Astrocyte of the spinal cord (primary cell): ENCODE measurements around the gene PFDN6.

Experiments
- DNase-seq: peaks from one replicate; pipeline ENCODE4 v3.0.0; 2011; ENCODE audit warnings: low read depth, low spot score
- H3K4me3 ChIP-seq: 2 replicates; pipeline ENCODE4 v1.5.1; 2011; ENCODE audit warnings: low read depth, mild to moderate bottlenecking, low read length, moderate library complexity
- in situ Hi-C: cut with HindIII; loops from 2 replicates; pipeline ENCODE4 v1.10.0; 2017; ENCODE audit warnings: low sequenced_read_pairs
- TF ChIP-seq, protein P1 (sequence below): IDR thresholded peaks from 2 replicates; pipeline ENCODE4 v1.5.1; 2012; ENCODE audit warnings: low read depth, mild to moderate bottlenecking, low read length, inconsistent platforms

Gene PFDN6

GRCh38 chr6:33339193-33339592 is 49.8 kb downstream of the PFDN6 start:
- no peak for DNase-seq
- in situ Hi-C loops = no loop called here
- TF ChIP-seq, protein P1, sequence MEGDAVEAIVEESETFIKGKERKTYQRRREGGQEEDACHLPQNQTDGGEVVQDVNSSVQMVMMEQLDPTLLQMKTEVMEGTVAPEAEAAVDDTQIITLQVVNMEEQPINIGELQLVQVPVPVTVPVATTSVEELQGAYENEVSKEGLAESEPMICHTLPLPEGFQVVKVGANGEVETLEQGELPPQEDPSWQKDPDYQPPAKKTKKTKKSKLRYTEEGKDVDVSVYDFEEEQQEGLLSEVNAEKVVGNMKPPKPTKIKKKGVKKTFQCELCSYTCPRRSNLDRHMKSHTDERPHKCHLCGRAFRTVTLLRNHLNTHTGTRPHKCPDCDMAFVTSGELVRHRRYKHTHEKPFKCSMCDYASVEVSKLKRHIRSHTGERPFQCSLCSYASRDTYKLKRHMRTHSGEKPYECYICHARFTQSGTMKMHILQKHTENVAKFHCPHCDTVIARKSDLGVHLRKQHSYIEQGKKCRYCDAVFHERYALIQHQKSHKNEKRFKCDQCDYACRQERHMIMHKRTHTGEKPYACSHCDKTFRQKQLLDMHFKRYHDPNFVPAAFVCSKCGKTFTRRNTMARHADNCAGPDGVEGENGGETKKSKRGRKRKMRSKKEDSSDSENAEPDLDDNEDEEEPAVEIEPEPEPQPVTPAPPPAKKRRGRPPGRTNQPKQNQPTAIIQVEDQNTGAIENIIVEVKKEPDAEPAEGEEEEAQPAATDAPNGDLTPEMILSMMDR = no peak
- H3K4me3 ChIP-seq = no peak overlapping the region
